ENCODE results near the gene ACTBL2. TPM values are rescaled to one million over a fixed set of nuclear protein-coding genes. Genes with fewer than 3 reads are reported as not detected.

ACTBL2 gene
- total RNA-seq, 4 donors from 2014 or later: not detected

- H3K4me1 ChIP-seq: peaks cover 0 to 23% (median 5%) of the 10 kb centered on the region in 4 donors
- no peak for DNase-seq (ENCODE audit: low spot score in 2 of 2)
- no peaks in the 10 kb centered on the region for H3K27me3 ChIP-seq
- no peak for TF ChIP-seq EP300 (IDR thresholded peaks at IDR 0.05)
- TF ChIP-seq CTCF (IDR thresholded peaks at IDR 0.05): no peak
- TF ChIP-seq POLR2A (IDR thresholded peaks at IDR 0.05): no peak
- H3K9me3 ChIP-seq: no peaks in the 10 kb centered on the region
- no peak overlapping the region for H3K27ac ChIP-seq
- H3K36me3 ChIP-seq: no peaks in the 10 kb centered on the region
- no peak overlapping the region for H3K4me3 ChIP-seq
Observed at GRCh38 chr5:57458443-57458842, 24.2 kb downstream of the ACTBL2 start.

GRCh38 chr5:57456531-57457135, 26.0 kb downstream of the ACTBL2 start:
- WGBS, 2 donors: 40 to 44% methylated on average over 5 of the region's 5 CpGs
- Histone ChIP-seq H3K36me3 (no peaks in the 10 kb centered on the region), H3K9me3 (no peaks in the 10 kb centered on the region), H3K4me3 (no peak overlapping the region), H3K4me1 (peaks cover 0 to 38% (median 5%) of the 10 kb centered on the region in 4 donors), H3K27ac (peak overlapping the region in 2 of 4 donors; percentile 12 to 60), H3K27me3 (no peaks in the 10 kb centered on the region)
- no peak for TF ChIP-seq EP300 (IDR thresholded peaks at IDR 0.05)
- TF ChIP-seq CTCF (IDR thresholded peaks at IDR 0.05): no peak
- TF ChIP-seq POLR2A (IDR thresholded peaks at IDR 0.05): no peak
- no peak for DNase-seq (ENCODE audit: low spot score in 2 of 2)

GRCh38 chr5:57455511-57456455, 26.8 kb downstream of the ACTBL2 start:
- Histone ChIP-seq H3K9me3 (no peaks in the 10 kb centered on the region), H3K36me3 (no peaks in the 10 kb centered on the region), H3K4me1 (peaks cover 0 to 46% (median 5%) of the 10 kb centered on the region in 4 donors), H3K27me3 (no peaks in the 10 kb centered on the region), H3K4me3 (no peak overlapping the region), H3K27ac (peak overlapping the region in 2 of 4 donors; percentile 12 to 60)
- 59 to 60% methylated on average over 16 of the region's 16 CpGs for WGBS, 2 donors
- TF ChIP-seq POLR2A (IDR thresholded peaks at IDR 0.05) (no peak), CTCF (IDR thresholded peaks at IDR 0.05) (no peak), EP300 (IDR thresholded peaks at IDR 0.05) (no peak)
- no peak for DNase-seq (ENCODE audit: low spot score in 2 of 2)

DNA sequence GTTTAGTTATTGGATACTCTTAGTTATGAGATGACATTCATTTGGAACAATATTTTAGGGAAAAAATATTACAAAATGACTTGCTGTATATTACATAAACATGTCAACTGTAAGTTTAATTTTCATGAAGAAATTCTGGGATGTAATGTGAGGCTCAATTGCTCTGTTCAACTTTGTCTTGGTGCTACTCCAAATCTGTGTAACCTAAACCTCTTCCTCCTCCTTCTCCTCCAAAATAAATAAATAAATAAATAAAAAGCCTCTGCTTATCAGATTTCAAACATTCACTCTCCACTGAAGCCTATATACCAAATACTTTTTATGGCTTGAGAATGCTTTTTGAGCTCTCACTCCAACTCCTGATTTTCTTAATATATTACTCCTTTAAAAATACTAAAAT, 27.7 kb downstream of the ACTBL2 start:
- Histone ChIP-seq H3K4me3 (no peak overlapping the region), H3K27me3 (no peaks in the 10 kb centered on the region), H3K27ac (no peak overlapping the region), H3K4me1 (peaks cover 0 to 53% (median 5%) of the 10 kb centered on the region in 4 donors), H3K36me3 (no peaks in the 10 kb centered on the region), H3K9me3 (no peaks in the 10 kb centered on the region)
- no peak for DNase-seq (ENCODE audit: low spot score in 2 of 2)
- no peak for TF ChIP-seq POLR2A (IDR thresholded peaks at IDR 0.05)
- no peak for TF ChIP-seq CTCF (IDR thresholded peaks at IDR 0.05)
- no peak for TF ChIP-seq EP300 (IDR thresholded peaks at IDR 0.05)

DNA sequence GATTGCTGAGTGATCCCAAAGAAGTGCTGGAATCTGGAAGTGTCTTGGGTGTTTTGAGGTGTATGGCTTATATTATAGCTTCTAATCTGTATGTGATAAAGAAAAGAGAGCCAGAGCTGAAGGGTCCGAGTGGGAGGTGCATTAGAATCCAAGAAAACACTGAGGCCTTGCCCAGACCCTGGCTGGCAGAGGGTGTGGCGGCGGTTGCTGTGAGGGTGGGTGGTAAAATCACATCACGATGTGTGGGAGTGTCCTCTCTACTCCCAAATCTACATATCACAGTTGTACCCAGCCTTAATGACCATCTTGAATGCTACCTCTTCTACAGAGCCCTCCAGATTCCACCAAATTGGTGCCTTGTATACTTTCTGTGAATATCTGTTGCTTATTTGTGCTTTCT, 28.9 kb downstream of the ACTBL2 start:
- H3K27ac ChIP-seq: peak overlapping the region in 3 of 4 donors; percentile 5 to 66 (median 41)
- H3K36me3 ChIP-seq: no peaks in the 10 kb centered on the region
- H3K27me3 ChIP-seq: no peaks in the 10 kb centered on the region
- 90 to 91% methylated on average over 4 of the region's 4 CpGs for WGBS, 2 donors
- no peak for TF ChIP-seq POLR2A (IDR thresholded peaks at IDR 0.05)
- no peak for TF ChIP-seq CTCF (IDR thresholded peaks at IDR 0.05)
- no peaks in the 10 kb centered on the region for H3K9me3 ChIP-seq
- DNase-seq (ENCODE audit: low spot score in 2 of 2): no peak
- no peak overlapping the region for H3K4me3 ChIP-seq
- H3K4me1 ChIP-seq: peaks cover 0 to 56% (median 5%) of the 10 kb centered on the region in 4 donors

All from tibial nerve (tissue), 4 donors.